CD4-positive, alpha-beta T cell treated with Interleukin-4 for 4 hours (primary cell): ENCODE results near the gene ZFP42.
"Not testable (repeated sequence)": the region's sequence is repeated elsewhere in the genome, so short reads cannot be mapped to it uniquely, and the experiment has no call there.

Experiments
- DNase-seq: peaks from one replicate; pipeline ENCODE4 v3.0.0-alpha.2; 2020

ZFP42 gene

DNA sequence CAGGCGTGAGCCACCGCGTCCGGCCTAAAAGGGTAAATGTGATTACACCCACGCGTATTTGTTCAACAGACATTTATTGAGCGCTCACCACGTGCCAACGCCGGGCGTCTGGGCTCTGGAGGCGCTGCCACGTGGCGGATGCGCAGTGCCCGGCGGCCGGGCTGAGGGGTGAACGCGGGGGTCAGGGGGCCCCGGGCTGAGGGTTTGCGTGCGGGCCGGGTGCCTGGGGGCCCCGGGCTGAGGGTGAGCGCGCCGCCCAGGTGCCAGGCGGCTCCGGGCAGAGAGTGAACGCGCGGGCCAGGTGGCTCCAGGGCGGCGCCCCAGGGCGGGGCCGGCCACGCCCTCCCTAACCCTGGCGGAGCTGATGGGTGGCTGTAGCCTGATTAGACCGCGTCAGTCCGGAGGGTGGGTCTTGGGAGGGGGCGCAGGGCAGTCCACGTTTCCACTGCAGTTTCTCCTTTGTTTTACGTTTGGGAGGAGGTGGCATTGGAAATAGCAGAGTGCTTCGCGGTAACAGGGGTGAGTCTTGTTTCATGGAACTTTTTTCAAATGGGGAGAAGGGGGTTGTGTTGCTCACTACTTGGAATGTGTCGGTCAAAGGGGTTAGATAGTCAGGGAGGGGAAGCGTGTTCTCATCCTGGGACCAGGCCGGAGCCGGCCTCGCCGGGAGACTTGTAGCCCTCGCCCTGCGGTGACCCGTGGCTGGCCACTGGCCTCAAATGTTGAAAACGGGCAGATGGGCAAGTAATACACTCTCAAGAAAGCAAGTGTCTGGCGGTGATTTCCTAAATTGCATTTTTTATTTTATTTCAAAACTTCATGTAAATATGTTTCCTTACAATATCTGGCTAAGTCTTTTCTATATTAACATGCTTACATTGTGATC, at the start of gene ZFP42:
Gene ZFP42, plus strand, starts transcription at position 450 of the 886 bp plus-strand sequence. CDS start 7,037 bp downstream, outside the sequence.
- DNase-seq = no peak

DNA sequence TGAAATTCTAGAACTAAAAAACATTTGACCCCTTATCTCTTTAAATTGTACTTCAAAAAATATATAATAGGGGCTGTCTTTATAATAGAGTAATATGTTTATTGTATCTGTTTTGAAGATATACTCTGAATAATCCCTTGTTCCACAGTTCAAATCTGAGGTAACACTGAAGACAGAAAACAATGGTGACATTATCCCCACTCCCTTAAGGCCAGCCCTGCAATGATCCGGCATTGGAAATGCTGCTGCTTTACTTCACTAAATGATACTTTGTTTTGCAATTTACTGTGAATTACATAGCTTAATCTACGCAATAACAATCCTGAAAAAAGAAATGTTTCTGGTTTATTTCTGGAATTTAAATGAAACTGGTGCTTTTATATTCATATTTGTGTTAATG, 34.4 kb upstream of the ZFP42 start:
- no peak for DNase-seq

DNA sequence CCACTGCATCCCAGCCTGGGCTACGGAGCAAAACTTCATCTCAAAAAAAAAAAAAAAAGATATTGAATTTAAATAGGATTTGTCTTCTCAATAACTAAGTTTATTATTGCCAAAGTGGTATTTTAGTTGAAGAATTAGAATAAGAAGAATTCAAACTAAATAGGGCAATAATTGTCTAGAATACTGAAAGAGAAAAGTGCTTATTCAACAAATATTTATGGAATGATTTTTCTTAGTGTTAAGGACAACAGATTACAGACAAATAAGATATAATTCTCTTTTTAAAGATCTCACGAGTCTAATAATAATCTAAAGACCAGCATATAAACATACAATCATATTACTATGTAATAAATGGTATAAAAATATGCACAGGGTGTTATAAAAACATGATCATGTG, 33.6 kb upstream of the ZFP42 start:
- no peak for DNase-seq

DNA sequence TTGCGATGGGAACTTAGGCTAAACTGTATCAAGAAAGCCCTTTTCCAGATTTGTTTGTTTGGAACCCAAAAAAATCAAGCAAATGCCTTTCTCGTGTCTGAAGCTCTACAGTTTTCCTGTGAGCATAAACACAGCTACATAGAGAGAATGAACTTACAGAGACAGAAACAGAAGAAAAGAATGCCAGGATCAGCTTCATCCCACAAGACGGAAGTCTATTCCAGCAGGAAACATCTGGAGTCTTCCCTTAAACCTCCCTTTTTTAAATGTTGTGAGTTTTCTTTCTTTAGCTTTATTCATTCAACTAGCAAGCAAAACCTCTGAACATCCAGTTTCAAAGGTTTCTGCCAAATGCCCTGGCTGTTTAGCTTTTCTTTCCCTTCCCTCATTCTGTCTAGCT, 32.6 kb upstream of the ZFP42 start:
- DNase-seq = no peak

- DNase-seq = no peak
These were observed 29.8 kb upstream of the ZFP42 start for GRCh38 chr4:187965726-187966125.

GRCh38 chr4:187972135-187972534, 23.4 kb upstream of the ZFP42 start:
- DNase-seq = no peak

- no peak for DNase-seq
These were observed 11.8 kb upstream of the ZFP42 start for GRCh38 chr4:187983746-187984145.

DNA sequence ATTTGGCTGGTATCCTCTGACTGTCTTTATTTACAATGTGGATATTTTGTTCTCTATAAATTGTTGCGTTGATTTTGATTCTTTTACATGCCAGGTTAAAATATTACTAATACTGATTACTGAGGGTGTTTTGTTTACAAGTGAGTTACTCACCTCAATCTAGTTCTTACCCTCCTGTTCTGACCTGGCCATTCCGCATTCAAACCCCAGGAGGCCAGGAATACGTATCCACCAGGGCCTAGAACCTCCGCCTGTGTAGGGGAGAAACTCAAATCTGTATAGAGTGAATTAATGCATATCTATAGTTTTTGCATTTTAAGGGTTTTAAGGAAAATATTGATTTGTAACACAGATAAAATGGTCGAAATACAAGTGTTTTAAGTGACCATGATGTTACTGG, 2.6 kb upstream of the ZFP42 start:
- DNase-seq = no peak

- no peak for DNase-seq
These were observed 1.7 kb upstream of the ZFP42 start for GRCh38 chr4:187993827-187994226.

DNA sequence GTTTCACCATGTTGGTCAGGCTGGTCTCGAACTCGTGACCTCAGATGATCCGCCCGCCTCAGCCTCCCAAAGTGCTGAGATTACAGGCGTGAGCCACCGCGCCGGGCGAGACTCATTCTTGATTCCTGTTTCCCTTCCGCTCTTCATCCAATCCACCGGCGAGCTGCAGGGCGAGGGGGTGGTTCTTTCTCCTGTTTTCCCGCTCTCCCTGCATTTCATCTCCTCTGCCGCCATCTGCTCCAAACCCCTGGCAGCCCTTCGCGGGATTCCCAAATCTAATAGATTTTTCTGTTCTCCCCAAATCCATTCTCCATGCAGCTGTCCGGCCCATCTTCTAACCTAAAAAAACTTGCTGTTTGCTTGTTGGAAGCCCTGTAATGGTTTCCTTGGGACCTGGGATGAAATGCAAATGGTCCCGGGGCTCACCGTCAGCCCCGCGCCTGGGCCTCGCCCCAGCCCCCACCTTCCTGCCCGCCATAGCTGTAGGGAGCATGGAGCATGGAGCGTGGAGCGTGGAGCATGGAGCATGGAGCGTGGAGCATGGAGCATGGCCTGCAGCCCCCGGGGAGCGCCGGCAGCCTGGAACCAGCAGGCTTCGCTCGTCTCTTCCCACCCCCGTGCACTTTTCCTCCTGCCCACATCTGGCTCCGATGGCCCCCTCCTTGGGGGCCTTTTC, 1.1 kb downstream of the ZFP42 start:
- DNase-seq = no peak

DNA sequence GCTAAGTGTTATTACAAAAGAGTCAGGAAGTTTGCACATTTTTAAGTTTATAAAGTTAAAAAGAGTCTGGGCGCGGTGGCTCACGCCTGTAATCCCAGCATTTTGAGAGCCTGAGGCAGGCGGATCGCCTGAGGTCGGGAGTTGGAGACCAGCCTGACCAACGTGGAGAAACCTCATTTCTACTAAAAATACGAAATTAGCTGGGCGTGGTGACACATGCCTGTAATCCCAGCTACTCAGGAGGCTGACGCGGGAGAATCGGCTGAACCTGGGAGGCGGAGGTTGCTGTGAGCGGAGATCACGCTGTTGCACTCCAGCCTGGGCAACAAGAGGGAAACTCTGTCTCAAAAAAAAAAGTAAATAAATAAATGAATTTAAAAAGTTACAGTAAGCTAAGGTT, 2.4 kb downstream of the ZFP42 start:
- not testable (repeated sequence) for DNase-seq

- no peak for DNase-seq
These were observed 3.9 kb downstream of the ZFP42 start for GRCh38 chr4:187999406-187999932.

DNA sequence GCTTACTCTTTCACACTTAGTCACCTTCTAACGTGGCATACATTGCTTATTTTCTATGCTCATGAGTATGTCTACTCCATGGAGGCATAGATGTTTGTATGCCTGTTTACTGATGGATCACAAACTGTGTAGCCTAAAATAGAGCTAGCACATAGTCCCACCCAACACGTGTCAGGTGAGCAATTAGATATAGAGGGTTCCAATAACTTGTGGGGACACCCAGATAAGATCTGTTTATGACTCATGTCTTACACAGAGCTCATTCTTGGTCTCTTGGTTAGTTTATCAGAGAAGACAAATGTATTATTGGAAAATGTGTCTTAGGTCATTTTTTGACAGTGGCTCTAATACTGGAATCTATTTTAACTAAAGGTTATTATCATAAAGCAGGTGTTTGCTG, 6.8 kb downstream of the ZFP42 start:
- DNase-seq = no peak

DNA sequence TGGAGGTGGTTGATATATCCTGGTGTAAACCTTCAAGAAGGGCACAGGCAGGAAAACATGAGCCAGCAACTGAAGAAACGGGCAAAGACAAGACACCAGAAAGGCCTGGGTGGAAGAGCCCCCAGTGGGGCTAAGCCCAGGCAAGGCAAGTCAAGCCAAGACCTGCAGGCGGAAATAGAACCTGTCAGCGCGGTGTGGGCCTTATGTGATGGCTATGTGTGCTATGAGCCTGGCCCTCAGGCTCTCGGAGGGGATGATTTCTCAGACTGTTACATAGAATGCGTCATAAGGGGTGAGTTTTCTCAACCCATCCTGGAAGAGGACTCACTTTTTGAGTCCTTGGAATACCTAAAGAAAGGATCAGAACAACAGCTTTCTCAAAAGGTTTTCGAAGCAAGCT, 7.2 kb downstream of the ZFP42 start:
- DNase-seq = no peak

DNA sequence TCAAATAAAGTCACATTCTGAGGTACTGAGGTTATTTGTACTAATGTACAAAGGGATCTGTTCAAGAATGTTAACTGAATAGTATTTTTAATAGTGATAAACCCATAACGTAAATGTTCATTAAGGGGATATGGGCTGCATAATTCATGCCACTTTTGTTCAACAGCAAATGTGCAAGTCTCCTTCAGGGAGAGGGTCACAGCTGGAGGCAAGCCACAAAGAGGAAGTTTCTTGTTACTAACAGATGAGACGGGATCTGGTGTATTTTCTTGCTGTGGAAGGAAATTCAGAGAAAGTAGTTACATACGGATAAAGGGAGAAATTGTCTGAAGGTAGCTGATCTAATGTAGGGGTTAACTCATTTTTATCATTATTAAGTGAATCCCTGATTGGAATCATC, 10.0 kb downstream of the ZFP42 start:
- DNase-seq = no peak

- DNase-seq = no peak
These were observed 10.8 kb downstream of the ZFP42 start for GRCh38 chr4:188006285-188006848.

GRCh38 chr4:188008377-188008776, 12.8 kb downstream of the ZFP42 start:
- no peak for DNase-seq

DNA sequence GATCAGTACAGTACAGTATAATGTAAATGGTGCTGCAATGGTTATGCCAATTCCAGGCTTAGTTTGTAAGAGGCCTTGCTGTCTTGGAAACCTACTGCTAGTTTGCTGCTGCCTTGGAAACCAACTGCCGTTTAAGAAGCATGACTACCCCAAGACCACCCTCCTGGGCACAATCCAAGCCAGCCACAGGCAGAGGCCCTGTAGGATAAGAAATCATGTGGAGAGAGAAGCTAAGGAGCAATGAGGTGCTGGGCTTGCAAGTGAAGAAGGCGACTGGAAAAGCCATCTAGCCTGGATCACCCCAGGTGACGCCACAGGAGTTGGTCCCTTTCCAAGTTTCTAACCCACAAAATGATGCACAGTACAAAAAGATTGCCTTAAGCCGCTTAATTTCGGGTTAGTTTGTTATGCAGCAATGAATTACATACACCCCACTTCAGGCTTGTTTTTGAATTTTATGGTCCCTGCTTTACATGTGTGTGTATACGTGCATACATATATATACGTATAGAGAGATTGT, 16.9 kb downstream of the ZFP42 start:
- DNase-seq = no peak

DNA sequence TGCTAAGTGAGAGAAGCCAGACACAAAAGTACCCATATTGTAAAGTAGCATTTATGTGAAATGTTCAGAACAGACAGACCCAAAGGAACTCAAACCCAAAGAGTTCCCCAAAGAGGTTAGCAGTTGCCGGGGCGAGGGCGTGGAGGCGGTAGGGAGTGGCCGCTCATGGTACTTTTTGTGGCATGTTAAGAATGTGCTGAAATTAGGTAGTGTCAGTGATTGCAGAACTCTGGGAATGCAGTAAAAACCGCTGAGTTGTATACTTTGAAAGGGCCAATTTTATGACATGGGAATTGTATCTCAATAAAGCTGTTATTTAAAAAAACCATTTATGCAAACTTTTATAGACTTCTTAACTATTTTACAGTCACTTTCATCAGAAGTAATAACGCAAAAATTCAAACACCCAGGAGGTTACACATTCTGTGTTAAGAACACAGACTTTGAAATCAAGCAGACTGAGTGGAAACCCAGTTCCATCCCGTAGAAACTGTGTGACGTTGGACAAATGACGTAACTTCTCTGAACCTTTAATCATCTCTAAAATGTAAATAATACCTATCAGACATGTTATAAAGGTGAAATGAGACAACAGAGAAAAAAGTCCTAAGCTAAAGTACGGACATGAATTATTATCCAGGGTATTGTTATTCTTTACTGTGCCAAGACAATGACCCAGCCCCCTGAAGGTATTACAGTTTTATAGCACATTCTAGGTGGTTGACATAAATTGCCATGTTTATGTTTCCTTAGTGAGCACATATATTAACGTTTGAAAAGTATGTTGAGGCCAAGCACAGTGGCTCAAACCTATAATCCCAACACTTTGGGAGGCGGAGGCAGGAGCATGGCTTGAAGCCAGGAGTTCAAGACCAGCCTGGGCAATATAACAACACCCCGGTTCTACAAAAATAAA, 19.7 kb downstream of the ZFP42 start:
- DNase-seq = no peak

- no peak for DNase-seq
These were observed 21.2 kb downstream of the ZFP42 start for GRCh38 chr4:188016754-188017153.

DNA sequence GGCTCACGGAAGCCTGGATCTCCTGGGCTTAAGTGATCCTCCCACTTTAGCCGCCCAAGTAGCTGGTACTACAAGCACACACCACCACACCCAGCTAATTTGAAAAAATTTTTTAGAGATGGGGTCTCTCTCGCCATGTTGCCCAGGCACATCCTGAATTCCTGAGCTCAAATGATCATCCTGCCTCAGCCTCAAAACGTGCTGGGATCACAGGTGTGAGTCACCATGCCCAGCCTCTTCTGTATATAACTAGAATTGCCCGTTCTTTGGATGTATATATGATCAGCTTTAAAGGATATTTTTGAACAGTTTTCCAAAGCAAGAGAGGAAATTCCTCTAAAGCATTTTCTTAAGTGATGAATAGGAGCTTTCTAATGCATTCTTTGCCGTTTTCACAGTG, 22.7 kb downstream of the ZFP42 start:
- no peak for DNase-seq

DNA sequence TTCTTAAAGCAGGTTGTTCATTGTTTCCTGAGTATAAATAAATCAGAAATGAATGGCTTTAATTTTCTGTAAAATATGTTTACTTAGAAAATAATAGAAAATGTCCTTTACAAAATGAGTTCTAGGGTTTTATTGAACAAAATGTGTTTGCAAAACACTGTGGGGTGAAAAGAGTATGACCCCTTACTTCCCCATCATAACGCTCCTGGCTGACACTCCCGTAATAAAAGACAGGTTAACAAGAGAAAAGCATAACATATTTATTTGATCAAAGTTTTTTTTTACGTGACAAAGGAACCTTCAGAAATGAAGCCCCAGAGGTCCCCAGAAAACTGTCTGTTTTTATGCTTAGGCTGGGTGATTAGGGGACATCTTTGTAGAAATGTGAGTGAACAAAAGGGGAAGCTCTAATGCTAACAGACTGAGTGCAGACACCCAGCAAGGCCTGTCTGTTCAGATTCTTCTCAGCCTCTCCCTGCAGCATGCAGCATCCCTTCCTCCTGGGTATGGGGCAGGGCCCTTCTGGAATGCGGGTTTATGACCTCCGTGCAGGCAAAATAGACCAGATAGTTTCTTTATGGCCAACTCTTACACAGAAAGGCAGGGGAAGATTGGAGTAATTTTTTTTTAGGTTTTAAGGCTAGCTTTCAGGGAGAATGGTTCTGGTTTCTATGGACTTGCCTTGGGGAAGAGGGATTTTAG, 26.1 kb downstream of the ZFP42 start:
- DNase-seq = no peak
